GM20431 (cell line): Measurements from ENCODE around the gene AGPAT3.

Source experiments
- in situ Hi-C: fragments of 300-500 bp; cut with MseI, MboI; formaldehyde crosslinking; loops from one replicate; pipeline ENCODE4 v1.15.0; 2020; ENCODE audit warnings: low sequenced_read_pairs; ENCODE audit not compliant: unreplicated experiment

The AGPAT3 gene

GRCh38 chr21:43967981-43968380 is 103.0 kb downstream of the AGPAT3 start:
- in situ Hi-C loops, result no loop called here

- in situ Hi-C loops, result no loop called here
Measured at GRCh38 chr21:43968410-43969114, 103.5 kb downstream of the AGPAT3 start.

GRCh38 chr21:43969115-43969444 is 104.1 kb downstream of the AGPAT3 start:
- in situ Hi-C loops, result no loop called here

- in situ Hi-C loops, result no loop called here
Measured at GRCh38 chr21:43970551-43970950, 105.5 kb downstream of the AGPAT3 start.

GRCh38 chr21:43971201-43971991 is 106.4 kb downstream of the AGPAT3 start:
- in situ Hi-C loops, result no loop called here

GRCh38 chr21:43971992-43972255 is 106.9 kb downstream of the AGPAT3 start:
- in situ Hi-C loops, result no loop called here

GRCh38 chr21:43972850-43973633 is 108.0 kb downstream of the AGPAT3 start:
- in situ Hi-C loops, result no loop called here

- in situ Hi-C loops, result no loop called here
Measured at GRCh38 chr21:43973634-43973955, 108.6 kb downstream of the AGPAT3 start.

GRCh38 chr21:43974791-43975468 is 109.9 kb downstream of the AGPAT3 start:
- in situ Hi-C loops, result no loop called here

GRCh38 chr21:43975469-43976098 is 110.6 kb downstream of the AGPAT3 start:
- in situ Hi-C loops, result no loop called here

- in situ Hi-C loops, result no loop called here
Measured at GRCh38 chr21:43976661-43977060, 111.6 kb downstream of the AGPAT3 start.

GRCh38 chr21:43978060-43978459 is 113.0 kb downstream of the AGPAT3 start:
- in situ Hi-C loops, result no loop called here

GRCh38 chr21:43979654-43980053 is 114.6 kb downstream of the AGPAT3 start:
- in situ Hi-C loops, result loop anchor here (10.0 kb wide), 1 partner anchor 155 kb away; no protein-coding TSS in a partner anchor

- in situ Hi-C loops, result loop anchor here (10.0 kb wide), 1 partner anchor 157 kb away; no protein-coding TSS in a partner anchor
Measured at GRCh38 chr21:43981151-43981870, 116.3 kb downstream of the AGPAT3 start.

- in situ Hi-C loops, result loop anchor here (10.0 kb wide), 1 partner anchor 157 kb away; no protein-coding TSS in a partner anchor
Measured at GRCh38 chr21:43981871-43982210, 116.8 kb downstream of the AGPAT3 start.

GRCh38 chr21:43982489-43983078 is 117.6 kb downstream of the AGPAT3 start:
- in situ Hi-C loops, result loop anchor here (10.0 kb wide), 1 partner anchor 158 kb away; no protein-coding TSS in a partner anchor

GRCh38 chr21:43983390-43983789 is 118.4 kb downstream of the AGPAT3 start:
- in situ Hi-C loops, result loop anchor here (10.0 kb wide), 1 partner anchor 159 kb away; no protein-coding TSS in a partner anchor

GRCh38 chr21:43983860-43984420 is 118.9 kb downstream of the AGPAT3 start:
- in situ Hi-C loops, result loop anchor here (10.0 kb wide), 1 partner anchor 159 kb away; no protein-coding TSS in a partner anchor
